ENCODE results near the gene CHTOP.

The CHTOP gene

GRCh38 chr1:153613406-153613805 lies 20.5 kb upstream of the CHTOP start:
- no peak for DNase-seq (ENCODE audit: low spot score)

GRCh38 chr1:153614189-153614900 lies 19.5 kb upstream of the CHTOP start:
- DNase-seq (ENCODE audit: low spot score) = no peak

- DNase-seq (ENCODE audit: low spot score) = no peak
Measured at GRCh38 chr1:153614906-153615305, 19.0 kb upstream of the CHTOP start.

GRCh38 chr1:153615406-153615805 lies 18.5 kb upstream of the CHTOP start:
- DNase-seq (ENCODE audit: low spot score) = no peak

GRCh38 chr1:153616144-153616916 lies 17.5 kb upstream of the CHTOP start, which contains the start of gene S100A14:
Gene S100A14 (minus strand): TSS chr1:153616325. CDS start chr1:153615858, 467 bp downstream.
- no peak for DNase-seq (ENCODE audit: low spot score)

- DNase-seq (ENCODE audit: low spot score) = no peak
Measured at GRCh38 chr1:153616917-153617311, 17.0 kb upstream of the CHTOP start.

GRCh38 chr1:153617663-153618062 lies 16.2 kb upstream of the CHTOP start:
- DNase-seq (ENCODE audit: low spot score) = peak; percentile 52

GRCh38 chr1:153619171-153619570 lies 14.7 kb upstream of the CHTOP start:
- no peak for DNase-seq (ENCODE audit: low spot score)

GRCh38 chr1:153623101-153623500 lies 10.8 kb upstream of the CHTOP start:
- no peak for DNase-seq (ENCODE audit: low spot score)

- DNase-seq (ENCODE audit: low spot score) = no peak
Measured at GRCh38 chr1:153624965-153625611, 8.8 kb upstream of the CHTOP start.

- no peak for DNase-seq (ENCODE audit: low spot score)
Measured at GRCh38 chr1:153626477-153626903, 7.4 kb upstream of the CHTOP start.

- DNase-seq (ENCODE audit: low spot score) = peak; percentile 92
Measured at GRCh38 chr1:153626904-153627714, 6.8 kb upstream of the CHTOP start, which contains the start of gene S100A13. Gene S100A13 (minus strand): TSS chr1:153627505. CDS start chr1:153626472, 1,033 bp downstream.

GRCh38 chr1:153627715-153628626 lies 5.9 kb upstream of the CHTOP start, which contains the start of gene S100A1:
Gene S100A1 (plus strand): TSS chr1:153628434. CDS start chr1:153630522, 2,088 bp downstream.
- DNase-seq (ENCODE audit: low spot score) = peak; percentile 67

GRCh38 chr1:153628638-153629342 lies 5.1 kb upstream of the CHTOP start:
- no peak for DNase-seq (ENCODE audit: low spot score)

GRCh38 chr1:153629343-153629665 lies 4.6 kb upstream of the CHTOP start:
- DNase-seq (ENCODE audit: low spot score) = no peak

GRCh38 chr1:153629971-153630370 lies 3.9 kb upstream of the CHTOP start:
- no peak for DNase-seq (ENCODE audit: low spot score)

GRCh38 chr1:153630384-153630783 lies 3.5 kb upstream of the CHTOP start:
- DNase-seq (ENCODE audit: low spot score) = no peak

- DNase-seq (ENCODE audit: low spot score) = no peak
Measured at GRCh38 chr1:153631047-153632022, 2.5 kb upstream of the CHTOP start.
